OCI-LY3 (cell line): ENCODE results near the gene ZNF544.

Experiments used
- H2AFZ ChIP-seq: fragments of 200-600, 300-600 bp; shearing (Covaris generic); 2 replicates; pipeline ENCODE4 v1.6.0; 2014; ENCODE audit warnings: antibody characterized with exemption, low read depth, low read length
- H3K27ac ChIP-seq: fragments of 200-600, 300-600 bp; sonication (generic); 2 replicates; pipeline ENCODE4 v1.5.1; 2014; ENCODE audit warnings: mild to moderate bottlenecking, low read length, moderate library complexity, mixed read lengths
- H3K27me3 ChIP-seq: fragments of 200-600, 300-600 bp; sonication (generic); 2 replicates; pipeline ENCODE4 v1.6.1; 2014; ENCODE audit warnings: low read depth, low read length, mixed read lengths
- H3K36me3 ChIP-seq: fragments of 200-600, 300-600 bp; sonication (generic); replicated peaks from 2 replicates; pipeline ENCODE3; 2014; ENCODE audit warnings: low read depth, low read length, mixed read lengths
- H3K4me1 ChIP-seq: fragments of 300-600, 200-600 bp; sonication (generic); 2 replicates; pipeline ENCODE4 v1.6.1; 2014; ENCODE audit warnings: low read length, mixed read lengths
- H3K4me2 ChIP-seq: fragments of 200-600, 300-600 bp; sonication (generic); 2 replicates; pipeline ENCODE4 v1.6.1; 2014; ENCODE audit warnings: low read length, mixed read lengths
- H3K4me3 ChIP-seq: fragments of 300-600, 200-600 bp; sonication (generic); 2 replicates; pipeline ENCODE4 v1.5.1; 2014; ENCODE audit warnings: antibody characterized with exemption, mild to moderate bottlenecking, low read length, moderate library complexity
- H3K79me2 ChIP-seq: fragments of 300-600, 200-600 bp; shearing (Covaris generic); 2 replicates; pipeline ENCODE4 v1.6.1; 2014; ENCODE audit warnings: mild to moderate bottlenecking, low read length, mixed read lengths
- H3K9ac ChIP-seq: fragments of 300-600, 200-600 bp; shearing (Covaris generic); 2 replicates; pipeline ENCODE4 v1.6.0; 2014; ENCODE audit warnings: mild to moderate bottlenecking, low read length, moderate library complexity
- H3K9me3 ChIP-seq: fragments of 200-600, 300-600 bp; shearing (Covaris generic); 2 replicates; pipeline ENCODE4 v1.6.1; 2014; ENCODE audit warnings: low read length, mixed read lengths; ENCODE audit not compliant: insufficient read depth
- H4K20me1 ChIP-seq: fragments of 200-600, 300-600 bp; sonication (generic); 2 replicates; pipeline ENCODE4 v1.6.1; 2016; ENCODE audit warnings: low read length, mixed read lengths; ENCODE audit not compliant: insufficient read depth
- CTCF ChIP-seq: fragments of 200-600, 300-600 bp; sonication (generic); IDR thresholded peaks from 2 replicates; pipeline ENCODE4 v1.5.1; 2014; ENCODE audit warnings: antibody characterized with exemption, low read length, low read depth
- EZH2phosphoT487 ChIP-seq: fragments of 200-600 bp; shearing (Covaris generic); IDR thresholded peaks from 2 replicates; pipeline ENCODE4 v1.6.1; 2018; ENCODE audit warnings: antibody characterized with exemption, mixed run types, low read depth

Gene ZNF544

GRCh38 chr19:58203814-58204475 is 24.8 kb upstream of the ZNF544 start:
- Histone ChIP-seq H3K4me2 (no peak overlapping the region), H3K9ac (no peak overlapping the region), H3K4me1 (no peaks in the 10 kb centered on the region), H3K9me3 (peaks cover 74% of the 10 kb centered on the region; the same call in 1 of the 2 replicates), H3K79me2 (no peaks in the 10 kb centered on the region), H2AFZ (no peak overlapping the region), H3K27ac (no peak overlapping the region), H4K20me1 (no peaks in the 10 kb centered on the region), H3K27me3 (no peaks in the 10 kb centered on the region), H3K36me3 (peaks cover 93% of the 10 kb centered on the region), H3K4me3 (no peak overlapping the region)
- TF ChIP-seq CTCF = no peak
- no peak for TF ChIP-seq EZH2phosphoT487

- no peak overlapping the region for H2AFZ ChIP-seq
- no peak overlapping the region for H3K4me2 ChIP-seq
- H3K27me3 ChIP-seq = no peaks in the 10 kb centered on the region
- no peaks in the 10 kb centered on the region for H4K20me1 ChIP-seq
- no peak overlapping the region for H3K4me3 ChIP-seq
- no peak overlapping the region for H3K9ac ChIP-seq
- H3K4me1 ChIP-seq = no peaks in the 10 kb centered on the region
- no peaks in the 10 kb centered on the region for H3K79me2 ChIP-seq
- H3K9me3 ChIP-seq = peaks cover 80% of the 10 kb centered on the region
- peaks cover 95% of the 10 kb centered on the region for H3K36me3 ChIP-seq
- TF ChIP-seq CTCF (no peak), EZH2phosphoT487 (no peak)
- no peak overlapping the region for H3K27ac ChIP-seq
Observed at GRCh38 chr19:58204566-58204965, 24.1 kb upstream of the ZNF544 start.

- H3K27ac ChIP-seq = no peak overlapping the region
- no peak overlapping the region for H3K4me3 ChIP-seq
- no peaks in the 10 kb centered on the region for H3K79me2 ChIP-seq
- H3K4me2 ChIP-seq = no peak overlapping the region
- H3K9ac ChIP-seq = no peak overlapping the region
- peaks cover 91% of the 10 kb centered on the region for H3K9me3 ChIP-seq
- H4K20me1 ChIP-seq = no peaks in the 10 kb centered on the region
- H3K4me1 ChIP-seq = no peaks in the 10 kb centered on the region
- peaks cover 100% of the 10 kb centered on the region for H3K36me3 ChIP-seq
- no peaks in the 10 kb centered on the region for H3K27me3 ChIP-seq
- TF ChIP-seq CTCF = no peak
- TF ChIP-seq EZH2phosphoT487 = no peak
- H2AFZ ChIP-seq = no peak overlapping the region
Observed at GRCh38 chr19:58209577-58209976, 19.1 kb upstream of the ZNF544 start.

- H3K27me3 ChIP-seq = no peaks in the 10 kb centered on the region
- H3K4me1 ChIP-seq = no peaks in the 10 kb centered on the region
- H4K20me1 ChIP-seq = no peaks in the 10 kb centered on the region
- H2AFZ ChIP-seq = no peak overlapping the region
- no peak overlapping the region for H3K4me3 ChIP-seq
- TF ChIP-seq EZH2phosphoT487 (no peak), CTCF (no peak)
- H3K79me2 ChIP-seq = no peaks in the 10 kb centered on the region
- no peak overlapping the region for H3K27ac ChIP-seq
- H3K4me2 ChIP-seq = no peak overlapping the region
- H3K36me3 ChIP-seq = peaks cover 73% of the 10 kb centered on the region
- no peak overlapping the region for H3K9ac ChIP-seq
- peaks cover 67% of the 10 kb centered on the region for H3K9me3 ChIP-seq
Observed at GRCh38 chr19:58212336-58213074, 16.2 kb upstream of the ZNF544 start.
